DOHH2 (cell line): ENCODE measurements around the gene ZC3H7A.
A peak's percentile ranks its signal among the peaks of the same experiment; 100 is the strongest.

Experiments used
- H3F3A ChIP-seq: fragments of 200-600 bp; sonication (generic), shearing (Covaris generic); 2 replicates; pipeline ENCODE4 v1.6.0; 2016; ENCODE audit warnings: antibody characterized with exemption, mild to moderate bottlenecking; ENCODE audit not compliant: control insufficient read depth, insufficient read depth
- H3K27ac ChIP-seq: fragments of 200-600 bp; sonication (generic); 2 replicates; pipeline ENCODE4 v1.5.1; 2014; ENCODE audit warnings: low read depth, mild to moderate bottlenecking, low read length, moderate library complexity
- H3K27me3 ChIP-seq: fragments of 200-600 bp; sonication (generic); 2 replicates; pipeline ENCODE4 v1.6.1; 2014; ENCODE audit warnings: mild to moderate bottlenecking, low read length, mixed read lengths; ENCODE audit not compliant: control insufficient read depth
- H3K36me3 ChIP-seq: fragments of 200-600 bp; sonication (generic); 2 replicates; pipeline ENCODE4 v1.6.1; 2014; ENCODE audit warnings: mild to moderate bottlenecking, low read length, moderate library complexity, mixed read lengths; ENCODE audit not compliant: control insufficient read depth
- H3K4me1 ChIP-seq: fragments of 200-600 bp; sonication (generic); 2 replicates; pipeline ENCODE4 v1.6.1; 2014; ENCODE audit warnings: mild to moderate bottlenecking, low read length, mixed read lengths; ENCODE audit not compliant: control insufficient read depth
- H3K4me2 ChIP-seq: fragments of 200-600 bp; sonication (generic); 2 replicates; pipeline ENCODE4 v1.6.0; 2014; ENCODE audit warnings: mild to moderate bottlenecking, low read length, moderate library complexity
- H3K4me3 ChIP-seq: fragments of 200-600 bp; sonication (generic); 2 replicates; pipeline ENCODE4 v1.5.1; 2014; ENCODE audit warnings: mild to moderate bottlenecking, low read length, mixed read lengths
- H3K79me2 ChIP-seq: fragments of 200-600 bp; sonication (generic); 2 replicates; pipeline ENCODE4 v1.6.1; 2014; ENCODE audit warnings: mild to moderate bottlenecking, low read length, mixed read lengths; ENCODE audit not compliant: control insufficient read depth
- H3K9me2 ChIP-seq: fragments of 200-600 bp; sonication (generic); replicated peaks from 2 replicates; pipeline ENCODE4 v1.6.1; 2014; ENCODE audit warnings: mild to moderate bottlenecking, low read length, mixed read lengths; ENCODE audit not compliant: control insufficient read depth
- H3K9me3 ChIP-seq: fragments of 200-600 bp; sonication (generic); 2 replicates; pipeline ENCODE4 v1.6.1; 2014; ENCODE audit warnings: antibody characterized with exemption, low read length, mixed read lengths; ENCODE audit not compliant: control insufficient read depth, insufficient read depth
- H4K20me1 ChIP-seq: fragments of 200-600 bp; sonication (generic); 2 replicates; pipeline ENCODE4 v1.6.0; 2014; ENCODE audit warnings: low read depth, mild to moderate bottlenecking, antibody characterized with exemption, low read length, moderate library complexity; ENCODE audit not compliant: control insufficient read depth, insufficient read depth
- CTCF ChIP-seq: fragments of 200-600 bp; sonication (generic); IDR thresholded peaks from one replicate; pipeline ENCODE4 v1.5.1; 2014; ENCODE audit warnings: antibody characterized with exemption, mild to moderate bottlenecking, low read depth, low read length; ENCODE audit not compliant: poor library complexity, severe bottlenecking
- EZH2phosphoT487 ChIP-seq: fragments of 200-600 bp; sonication (generic); IDR thresholded peaks from 2 replicates; pipeline ENCODE4 v1.6.1; 2017; ENCODE audit warnings: borderline replicate concordance, mild to moderate bottlenecking, antibody characterized with exemption, low read length, moderate library complexity, mixed read lengths

The ZC3H7A gene, protein sequence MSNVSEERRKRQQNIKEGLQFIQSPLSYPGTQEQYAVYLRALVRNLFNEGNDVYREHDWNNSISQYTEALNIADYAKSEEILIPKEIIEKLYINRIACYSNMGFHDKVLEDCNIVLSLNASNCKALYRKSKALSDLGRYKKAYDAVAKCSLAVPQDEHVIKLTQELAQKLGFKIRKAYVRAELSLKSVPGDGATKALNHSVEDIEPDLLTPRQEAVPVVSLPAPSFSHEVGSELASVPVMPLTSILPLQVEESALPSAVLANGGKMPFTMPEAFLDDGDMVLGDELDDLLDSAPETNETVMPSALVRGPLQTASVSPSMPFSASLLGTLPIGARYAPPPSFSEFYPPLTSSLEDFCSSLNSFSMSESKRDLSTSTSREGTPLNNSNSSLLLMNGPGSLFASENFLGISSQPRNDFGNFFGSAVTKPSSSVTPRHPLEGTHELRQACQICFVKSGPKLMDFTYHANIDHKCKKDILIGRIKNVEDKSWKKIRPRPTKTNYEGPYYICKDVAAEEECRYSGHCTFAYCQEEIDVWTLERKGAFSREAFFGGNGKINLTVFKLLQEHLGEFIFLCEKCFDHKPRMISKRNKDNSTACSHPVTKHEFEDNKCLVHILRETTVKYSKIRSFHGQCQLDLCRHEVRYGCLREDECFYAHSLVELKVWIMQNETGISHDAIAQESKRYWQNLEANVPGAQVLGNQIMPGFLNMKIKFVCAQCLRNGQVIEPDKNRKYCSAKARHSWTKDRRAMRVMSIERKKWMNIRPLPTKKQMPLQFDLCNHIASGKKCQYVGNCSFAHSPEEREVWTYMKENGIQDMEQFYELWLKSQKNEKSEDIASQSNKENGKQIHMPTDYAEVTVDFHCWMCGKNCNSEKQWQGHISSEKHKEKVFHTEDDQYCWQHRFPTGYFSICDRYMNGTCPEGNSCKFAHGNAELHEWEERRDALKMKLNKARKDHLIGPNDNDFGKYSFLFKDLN

GRCh38 chr16:11797166-11797956 is at the start of gene ZC3H7A:
Gene ZC3H7A (minus strand): TSS chr16:11797258. CDS start chr16:11782354, 14,904 bp downstream.
- Histone ChIP-seq H3F3A (peaks cover 16% of the 10 kb centered on the region; the same call in 1 of the 2 replicates), H3K79me2 (peaks cover 77% of the 10 kb centered on the region), H4K20me1 (peaks cover 7% of the 10 kb centered on the region), H3K4me3 (peak within 1 kb of the TSS; percentile 95), H3K9me3 (no peaks in the 10 kb centered on the region), H3K27me3 (no peaks in the 10 kb centered on the region), H3K9me2 (no peaks in the 10 kb centered on the region), H3K4me1 (peaks cover 54% of the 10 kb centered on the region), H3K4me2 (peak within 1 kb of the TSS; percentile 97), H3K36me3 (peaks cover 43% of the 10 kb centered on the region), H3K27ac (peak within 1 kb of the TSS; percentile 64)
- TF ChIP-seq EZH2phosphoT487, result no peak
- peak; percentile 61 for TF ChIP-seq CTCF

DNA sequence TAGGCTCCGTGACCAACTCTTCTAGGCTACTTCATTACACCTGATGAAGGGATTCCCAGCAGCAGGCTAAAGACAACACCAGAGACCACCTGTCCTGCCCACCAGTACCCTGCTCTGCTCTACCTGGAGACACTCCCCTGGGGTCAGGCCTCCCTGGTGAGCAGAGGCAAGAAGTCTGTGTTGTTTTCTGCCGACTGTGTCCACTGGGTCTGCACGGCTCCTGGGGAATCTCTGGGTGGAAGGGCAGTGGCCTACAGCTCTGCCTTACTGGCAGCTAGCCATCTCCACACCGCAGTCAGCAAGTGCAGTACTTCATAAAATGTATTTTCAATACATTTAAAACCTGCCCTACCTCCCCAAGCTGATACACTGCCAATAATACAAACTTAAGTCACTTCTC is 47.4 kb upstream of the ZC3H7A start:
- Histone ChIP-seq H3K4me2 (no peak overlapping the region), H3K36me3 (peaks cover 91% of the 10 kb centered on the region), H3K27me3 (no peaks in the 10 kb centered on the region), H4K20me1 (peaks cover 21% of the 10 kb centered on the region; the same call in 1 of the 2 replicates), H3K4me1 (peaks cover 12% of the 10 kb centered on the region), H3F3A (peaks cover 2% of the 10 kb centered on the region; the same call in 1 of the 2 replicates), H3K9me3 (no peaks in the 10 kb centered on the region), H3K4me3 (no peak overlapping the region), H3K79me2 (peaks cover 57% of the 10 kb centered on the region), H3K9me2 (no peaks in the 10 kb centered on the region), H3K27ac (no peak overlapping the region)
- TF ChIP-seq EZH2phosphoT487 (no peak), CTCF (no peak)

DNA sequence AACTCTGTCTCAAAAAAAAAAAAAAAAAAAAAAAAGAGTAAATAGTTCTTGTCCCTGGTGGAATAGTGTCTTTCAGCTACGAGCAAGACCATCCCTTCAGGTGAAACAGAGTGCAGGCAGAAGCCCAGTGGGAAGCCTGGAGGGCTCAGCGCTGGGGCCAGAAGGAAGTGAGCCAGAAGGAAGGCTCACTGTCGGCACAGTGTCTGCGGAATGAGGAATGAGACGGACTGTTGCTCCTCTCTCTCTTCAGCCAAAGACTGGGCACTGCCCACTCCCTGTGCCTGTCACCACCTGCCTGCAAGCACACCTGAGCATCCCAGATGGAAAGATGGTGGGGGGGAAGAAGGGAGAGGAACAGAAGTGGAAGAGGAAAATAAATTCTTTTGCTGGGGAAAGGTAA is 46.8 kb upstream of the ZC3H7A start:
- H3K79me2 ChIP-seq, result peaks cover 51% of the 10 kb centered on the region
- peaks cover 6% of the 10 kb centered on the region for H3K4me1 ChIP-seq
- TF ChIP-seq CTCF, result no peak
- TF ChIP-seq EZH2phosphoT487, result no peak
- no peak overlapping the region for H3K27ac ChIP-seq
- H3K9me3 ChIP-seq, result no peaks in the 10 kb centered on the region
- no peak overlapping the region for H3K4me2 ChIP-seq
- H3K36me3 ChIP-seq, result peaks cover 91% of the 10 kb centered on the region
- H3K9me2 ChIP-seq, result no peaks in the 10 kb centered on the region
- H3F3A ChIP-seq, result peaks cover 3% of the 10 kb centered on the region; the same call in 1 of the 2 replicates
- H3K4me3 ChIP-seq, result no peak overlapping the region
- H3K27me3 ChIP-seq, result no peaks in the 10 kb centered on the region
- H4K20me1 ChIP-seq, result peaks cover 17% of the 10 kb centered on the region; the same call in 1 of the 2 replicates
